ENCODE measurements around the gene SCARF2.
"Not testable (repeated sequence)": the region's sequence is repeated elsewhere in the genome, so short reads cannot be mapped to it uniquely, and the experiment has no call there.

The SCARF2 gene

DNA sequence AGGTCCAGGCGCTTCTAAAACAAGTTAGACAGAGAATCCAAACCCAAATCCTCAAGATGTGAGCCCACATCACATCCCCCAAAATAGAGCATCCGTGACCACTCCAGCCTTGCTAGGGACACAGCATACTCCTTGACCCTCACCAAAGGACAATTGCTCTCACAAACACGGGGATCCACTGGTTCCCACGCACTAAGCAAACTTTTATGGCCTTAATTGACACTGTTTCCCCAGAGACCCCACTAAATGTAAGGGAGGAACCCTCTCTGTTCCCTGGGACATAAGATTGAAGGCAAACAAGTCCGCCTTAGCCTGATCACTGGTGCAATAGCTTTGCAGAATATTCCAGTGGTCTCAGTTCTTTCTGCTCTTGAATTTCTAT is 23.6 kb downstream of the SCARF2 start:
- Histone ChIP-seq H3K4me1 (ENCODE audit: insufficient read depth, low read length) (peaks cover 11% of the 10 kb centered on the region), H3K4me3 (ENCODE audit: low read depth in 1 of 2, low read length in 2 of 2) (no peak overlapping the region), H2AFZ (ENCODE audit: low read depth, low read length) (no peak overlapping the region), H3K79me2 (ENCODE audit: insufficient read depth, low read length) (no peaks in the 10 kb centered on the region), H3K9me3 (ENCODE audit: insufficient read depth, low read length, severe bottlenecking) (no peaks in the 10 kb centered on the region), H3K27me3 (ENCODE audit: insufficient read depth, low read length, poor library complexity) (no peaks in the 10 kb centered on the region), H3K36me3 (ENCODE audit: insufficient read depth, low read length) (no peaks in the 10 kb centered on the region), H3K4me2 (ENCODE audit: insufficient read depth, low read length) (no peak overlapping the region), H4K20me1 (ENCODE audit: insufficient read depth, low read length) (no peaks in the 10 kb centered on the region), H3K27ac (ENCODE audit: low read length) (no peak overlapping the region), H3K9ac (ENCODE audit: low read depth, low read length) (no peak overlapping the region)
- DNase-seq (no peak), ATAC-seq (ENCODE audit: insufficient read depth, low read depth) (no peak)
- TF ChIP-seq, protein P1, sequence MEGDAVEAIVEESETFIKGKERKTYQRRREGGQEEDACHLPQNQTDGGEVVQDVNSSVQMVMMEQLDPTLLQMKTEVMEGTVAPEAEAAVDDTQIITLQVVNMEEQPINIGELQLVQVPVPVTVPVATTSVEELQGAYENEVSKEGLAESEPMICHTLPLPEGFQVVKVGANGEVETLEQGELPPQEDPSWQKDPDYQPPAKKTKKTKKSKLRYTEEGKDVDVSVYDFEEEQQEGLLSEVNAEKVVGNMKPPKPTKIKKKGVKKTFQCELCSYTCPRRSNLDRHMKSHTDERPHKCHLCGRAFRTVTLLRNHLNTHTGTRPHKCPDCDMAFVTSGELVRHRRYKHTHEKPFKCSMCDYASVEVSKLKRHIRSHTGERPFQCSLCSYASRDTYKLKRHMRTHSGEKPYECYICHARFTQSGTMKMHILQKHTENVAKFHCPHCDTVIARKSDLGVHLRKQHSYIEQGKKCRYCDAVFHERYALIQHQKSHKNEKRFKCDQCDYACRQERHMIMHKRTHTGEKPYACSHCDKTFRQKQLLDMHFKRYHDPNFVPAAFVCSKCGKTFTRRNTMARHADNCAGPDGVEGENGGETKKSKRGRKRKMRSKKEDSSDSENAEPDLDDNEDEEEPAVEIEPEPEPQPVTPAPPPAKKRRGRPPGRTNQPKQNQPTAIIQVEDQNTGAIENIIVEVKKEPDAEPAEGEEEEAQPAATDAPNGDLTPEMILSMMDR (IDR thresholded peaks at IDR 0.05; ENCODE audit: borderline replicate concordance, extremely low read depth, low read length, poor library complexity, severe bottlenecking) = no peak
- TF ChIP-seq EZH2 (IDR thresholded peaks at IDR 0.05; ENCODE audit: borderline replicate concordance, low read depth, low read length, severe bottlenecking) = no peak

GRCh38 chr22:20413217-20414058 is 24.2 kb downstream of the SCARF2 start:
- Histone ChIP-seq H3K27me3 (ENCODE audit: insufficient read depth, low read length, poor library complexity) (no peaks in the 10 kb centered on the region), H3K9me3 (ENCODE audit: insufficient read depth, low read length, severe bottlenecking) (no peaks in the 10 kb centered on the region), H3K4me3 (ENCODE audit: low read depth in 1 of 2, low read length in 2 of 2) (no peak overlapping the region), H2AFZ (ENCODE audit: low read depth, low read length) (no peak overlapping the region), H3K4me1 (ENCODE audit: insufficient read depth, low read length) (peaks cover 10% of the 10 kb centered on the region), H3K4me2 (ENCODE audit: insufficient read depth, low read length) (no peak overlapping the region), H3K9ac (ENCODE audit: low read depth, low read length) (no peak overlapping the region), H3K36me3 (ENCODE audit: insufficient read depth, low read length) (no peaks in the 10 kb centered on the region), H3K79me2 (ENCODE audit: insufficient read depth, low read length) (no peaks in the 10 kb centered on the region), H3K27ac (ENCODE audit: low read length) (no peak overlapping the region), H4K20me1 (ENCODE audit: insufficient read depth, low read length) (no peaks in the 10 kb centered on the region)
- DNase-seq (no peak), ATAC-seq (ENCODE audit: insufficient read depth, low read depth) (no peak)
- TF ChIP-seq, protein P1 (IDR thresholded peaks at IDR 0.05; ENCODE audit: borderline replicate concordance, extremely low read depth, low read length, poor library complexity, severe bottlenecking) = no peak
- TF ChIP-seq EZH2 (IDR thresholded peaks at IDR 0.05; ENCODE audit: borderline replicate concordance, low read depth, low read length, severe bottlenecking) = no peak

DNA sequence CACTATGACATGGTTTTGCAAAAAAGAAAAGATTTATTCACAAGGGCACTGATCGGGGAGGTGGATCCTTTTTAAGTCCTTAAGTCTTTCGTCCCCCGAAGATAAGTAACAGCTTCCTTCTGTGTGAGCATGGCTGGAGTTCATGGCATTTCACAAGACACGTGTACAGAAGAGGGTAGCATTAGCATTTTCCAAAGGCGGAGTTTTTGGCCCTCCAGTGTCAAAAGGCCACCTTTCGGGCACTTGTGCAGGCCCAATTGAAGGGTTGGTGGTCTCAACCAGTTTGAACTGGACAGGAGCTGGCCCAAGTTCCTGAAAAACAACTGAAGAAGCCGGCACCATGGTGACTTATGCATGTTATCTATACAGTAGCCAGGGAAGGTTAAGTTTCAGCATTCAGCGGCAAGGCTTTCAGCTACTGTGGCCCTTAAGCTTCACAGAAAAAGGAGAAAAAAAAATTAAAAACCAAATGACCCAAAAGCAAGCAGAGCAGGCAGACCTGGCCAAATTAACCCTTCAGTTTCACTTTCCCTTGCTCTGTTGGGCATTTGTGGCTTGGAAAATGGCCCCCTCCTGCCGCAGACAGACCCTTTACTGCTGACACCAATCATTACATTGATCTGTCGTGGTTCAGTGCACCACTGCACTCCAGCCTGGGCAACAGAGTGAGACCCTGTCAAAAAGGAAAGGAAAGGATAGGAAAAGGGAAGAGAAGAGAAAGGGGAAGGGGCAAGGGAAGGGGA is 25.0 kb downstream of the SCARF2 start:
- peaks cover 2% of the 10 kb centered on the region; the same call in 1 of the 2 replicates for H3K4me1 ChIP-seq (ENCODE audit: insufficient read depth, low read length)
- H3K4me2 ChIP-seq (ENCODE audit: insufficient read depth, low read length) = no peak overlapping the region
- TF ChIP-seq, protein P1 (IDR thresholded peaks at IDR 0.05; ENCODE audit: borderline replicate concordance, extremely low read depth, low read length, poor library complexity, severe bottlenecking) = no peak
- no peak for TF ChIP-seq EZH2 (IDR thresholded peaks at IDR 0.05; ENCODE audit: borderline replicate concordance, low read depth, low read length, severe bottlenecking)
- ATAC-seq (ENCODE audit: insufficient read depth, low read depth) (no peak), DNase-seq (no peak)
- no peak overlapping the region for H3K27ac ChIP-seq (ENCODE audit: low read length)
- no peak overlapping the region for H3K4me3 ChIP-seq (ENCODE audit: low read depth in 1 of 2, low read length in 2 of 2)
- H3K9me3 ChIP-seq (ENCODE audit: insufficient read depth, low read length, severe bottlenecking) = no peaks in the 10 kb centered on the region
- peaks cover 4% of the 10 kb centered on the region; the same call in 1 of the 2 replicates for H4K20me1 ChIP-seq (ENCODE audit: insufficient read depth, low read length)
- H3K9ac ChIP-seq (ENCODE audit: low read depth, low read length) = no peak overlapping the region
- no peak overlapping the region for H2AFZ ChIP-seq (ENCODE audit: low read depth, low read length)
- no peaks in the 10 kb centered on the region for H3K27me3 ChIP-seq (ENCODE audit: insufficient read depth, low read length, poor library complexity)
- peaks cover 4% of the 10 kb centered on the region; the same call in 1 of the 2 replicates for H3K36me3 ChIP-seq (ENCODE audit: insufficient read depth, low read length)
- H3K79me2 ChIP-seq (ENCODE audit: insufficient read depth, low read length) = no peaks in the 10 kb centered on the region

DNA sequence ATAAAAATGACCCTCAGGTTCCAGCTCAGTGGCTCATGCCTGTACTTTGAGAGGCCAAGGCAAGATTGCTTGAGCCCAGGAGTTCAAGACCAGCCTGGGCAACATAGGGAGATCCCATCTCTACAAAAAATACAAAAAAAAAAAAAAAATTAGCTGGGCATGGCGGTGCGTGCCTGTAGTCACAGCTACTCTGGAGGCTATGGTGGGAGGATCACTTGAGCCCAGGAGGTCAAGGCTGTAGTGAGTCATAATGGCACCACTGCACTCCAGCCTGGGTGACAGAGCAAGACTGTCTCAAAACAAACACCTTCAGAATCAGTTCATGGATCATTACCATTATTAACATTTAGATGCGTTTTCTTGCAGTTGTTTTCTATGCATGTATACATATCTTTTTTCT is 28.2 kb downstream of the SCARF2 start:
- Histone ChIP-seq H4K20me1 (ENCODE audit: insufficient read depth, low read length) (peaks cover 16% of the 10 kb centered on the region), H3K36me3 (ENCODE audit: insufficient read depth, low read length) (peaks cover 36% of the 10 kb centered on the region)
- not testable (repeated sequence) for H3K4me1 ChIP-seq (ENCODE audit: insufficient read depth, low read length); H2AFZ ChIP-seq (ENCODE audit: low read depth, low read length); H3K27ac ChIP-seq (ENCODE audit: low read length); H3K9me3 ChIP-seq (ENCODE audit: insufficient read depth, low read length, severe bottlenecking); ATAC-seq (ENCODE audit: insufficient read depth, low read depth); H3K4me3 ChIP-seq (ENCODE audit: low read depth in 1 of 2, low read length in 2 of 2); H3K4me2 ChIP-seq (ENCODE audit: insufficient read depth, low read length); H3K27me3 ChIP-seq (ENCODE audit: insufficient read depth, low read length, poor library complexity); H3K79me2 ChIP-seq (ENCODE audit: insufficient read depth, low read length); H3K9ac ChIP-seq (ENCODE audit: low read depth, low read length); DNase-seq
